Breast epithelium (tissue), 3 donors: ENCODE results near the gene RERE.

ENCODE experiments used
- POLR2A ChIP-seq: fragments of 450-650 bp; IDR thresholded peaks from one replicate; pipeline ENCODE4 v1.6.1; 2016; ENCODE audit warnings: antibody characterized with exemption, mild to moderate bottlenecking, moderate library complexity
- POLR2AphosphoS5 ChIP-seq, 3 donors: sonication (generic); formaldehyde crosslinking; IDR thresholded peaks; one replicate each; pipeline ENCODE4 v1.6.1; 2017; ENCODE audit warnings: antibody characterized with exemption in 3 of 3
- TF ChIP-seq, protein P1 (sequence below), 3 donors: fragments of 450-650 bp; IDR thresholded peaks; one replicate each; pipeline ENCODE4 v1.5.1; 2016 to 2017; ENCODE audit warnings: antibody characterized with exemption in 3 of 3, mild to moderate bottlenecking in 3 of 3, moderate library complexity in 3 of 3

GRCh38 chr1:8352471-8352845 is 465.0 kb downstream of the RERE start:
- TF ChIP-seq, protein P1, sequence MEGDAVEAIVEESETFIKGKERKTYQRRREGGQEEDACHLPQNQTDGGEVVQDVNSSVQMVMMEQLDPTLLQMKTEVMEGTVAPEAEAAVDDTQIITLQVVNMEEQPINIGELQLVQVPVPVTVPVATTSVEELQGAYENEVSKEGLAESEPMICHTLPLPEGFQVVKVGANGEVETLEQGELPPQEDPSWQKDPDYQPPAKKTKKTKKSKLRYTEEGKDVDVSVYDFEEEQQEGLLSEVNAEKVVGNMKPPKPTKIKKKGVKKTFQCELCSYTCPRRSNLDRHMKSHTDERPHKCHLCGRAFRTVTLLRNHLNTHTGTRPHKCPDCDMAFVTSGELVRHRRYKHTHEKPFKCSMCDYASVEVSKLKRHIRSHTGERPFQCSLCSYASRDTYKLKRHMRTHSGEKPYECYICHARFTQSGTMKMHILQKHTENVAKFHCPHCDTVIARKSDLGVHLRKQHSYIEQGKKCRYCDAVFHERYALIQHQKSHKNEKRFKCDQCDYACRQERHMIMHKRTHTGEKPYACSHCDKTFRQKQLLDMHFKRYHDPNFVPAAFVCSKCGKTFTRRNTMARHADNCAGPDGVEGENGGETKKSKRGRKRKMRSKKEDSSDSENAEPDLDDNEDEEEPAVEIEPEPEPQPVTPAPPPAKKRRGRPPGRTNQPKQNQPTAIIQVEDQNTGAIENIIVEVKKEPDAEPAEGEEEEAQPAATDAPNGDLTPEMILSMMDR (IDR thresholded peaks at IDR 0.05): no peak
- TF ChIP-seq POLR2A: no peak
- no peak for TF ChIP-seq POLR2AphosphoS5 (IDR thresholded peaks at IDR 0.05)
